Right lung (tissue), 10 donors: ENCODE results near the gene DPT. TPM values are rescaled to one million over a fixed set of nuclear protein-coding genes. Genes with fewer than 3 reads are reported as not detected.
"Not testable (repeated sequence)": the region's sequence is repeated elsewhere in the genome, so short reads cannot be mapped to it uniquely, and the experiment has no call there.

Source experiments
- DNase-seq, 2 donors: peaks; one replicate each; pipeline ENCODE4 v3.0.0-alpha.2; 2013
- long read RNA-seq, 8 donors: transcript quantifications; one replicate each; lab custom pipeline, GENCODE V29; 2026
- polyA plus RNA-seq, 5 donors: library from polyadenylated mRNA; unstranded; fragments of 120-200 nt; gene quantifications; one replicate each; pipeline versions ENCODE4 v1.2.1 to v1.2.3, GENCODE V29; 2013; ENCODE audit warnings: inconsistent platforms in 1 of 5, low replicate concordance in 1 of 5; ENCODE audit not compliant: insufficient read length in 5 of 5, insufficient read depth in 1 of 5

DPT gene
- polyA plus RNA-seq: 1 to 10 TPM in 3 of 5 donors, under 1 TPM in 2; 0.78 to 5.0 (median 1.0) TPM
- long read RNA-seq, donor 1, transcript DPT-201 (4 exons, 1,786 nt): major isoform, 5 of 5 reads
- long read RNA-seq, donor 1, partial matches to known transcripts: 0 of 5 reads
- long read RNA-seq, donor 1, other reads (novel, unspliced or antisense): 0 of 5 reads
- long read RNA-seq, donor 2, transcript DPT-201 (4 exons, 1,786 nt): major isoform, 5 of 5 reads
- long read RNA-seq, donor 2, partial matches to known transcripts: 0 of 5 reads
- long read RNA-seq, donor 2, other reads (novel, unspliced or antisense): 0 of 5 reads
- long read RNA-seq, donor 3, partial matches to known transcripts: 0 of 2 reads
- long read RNA-seq, donor 3, other reads (novel, unspliced or antisense): 0 of 2 reads
- long read RNA-seq, donor 4: 0 reads
- long read RNA-seq, donor 5, partial matches to known transcripts: 0 of 1 reads
- long read RNA-seq, donor 5, other reads (novel, unspliced or antisense): 0 of 1 reads
- long read RNA-seq, donor 6, transcript DPT-201 (4 exons, 1,786 nt): major isoform, 5 of 5 reads
- long read RNA-seq, donor 6, partial matches to known transcripts: 0 of 5 reads
- long read RNA-seq, donor 6, other reads (novel, unspliced or antisense): 0 of 5 reads
- long read RNA-seq, donor 7, partial matches to known transcripts: 0 of 1 reads
- long read RNA-seq, donor 7, other reads (novel, unspliced or antisense): 0 of 1 reads
- long read RNA-seq, donor 8: 0 reads

- DNase-seq: no peak
Measured at GRCh38 chr1:168728473-168729404, at the start of gene DPT. DPT (minus strand) TSS chr1:168729206; CDS start chr1:168729174, 32 bp downstream.

DNA sequence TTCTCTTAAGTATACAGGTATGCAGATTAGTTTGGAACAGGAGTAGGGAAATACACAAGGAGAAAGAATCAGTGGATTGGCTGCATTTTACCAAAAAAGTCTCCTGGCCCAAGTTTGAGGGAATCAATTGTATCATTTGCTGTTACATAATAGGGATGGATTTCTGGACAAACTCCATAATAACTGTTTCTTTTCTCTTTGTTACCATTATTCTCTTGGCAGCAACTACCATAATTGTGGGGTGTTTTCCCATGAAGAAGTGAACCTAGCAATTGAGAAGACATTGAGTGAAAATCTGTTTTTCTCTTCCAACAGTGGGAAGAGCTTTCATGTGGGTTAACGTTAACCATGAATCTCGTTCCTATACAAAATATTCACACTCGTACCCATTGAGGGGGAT, 46.4 kb upstream of the DPT start:
- DNase-seq: no peak

GRCh38 chr1:168774241-168774640, 45.2 kb upstream of the DPT start:
- DNase-seq: peak in 1 of 2 donors; percentile 29

DNA sequence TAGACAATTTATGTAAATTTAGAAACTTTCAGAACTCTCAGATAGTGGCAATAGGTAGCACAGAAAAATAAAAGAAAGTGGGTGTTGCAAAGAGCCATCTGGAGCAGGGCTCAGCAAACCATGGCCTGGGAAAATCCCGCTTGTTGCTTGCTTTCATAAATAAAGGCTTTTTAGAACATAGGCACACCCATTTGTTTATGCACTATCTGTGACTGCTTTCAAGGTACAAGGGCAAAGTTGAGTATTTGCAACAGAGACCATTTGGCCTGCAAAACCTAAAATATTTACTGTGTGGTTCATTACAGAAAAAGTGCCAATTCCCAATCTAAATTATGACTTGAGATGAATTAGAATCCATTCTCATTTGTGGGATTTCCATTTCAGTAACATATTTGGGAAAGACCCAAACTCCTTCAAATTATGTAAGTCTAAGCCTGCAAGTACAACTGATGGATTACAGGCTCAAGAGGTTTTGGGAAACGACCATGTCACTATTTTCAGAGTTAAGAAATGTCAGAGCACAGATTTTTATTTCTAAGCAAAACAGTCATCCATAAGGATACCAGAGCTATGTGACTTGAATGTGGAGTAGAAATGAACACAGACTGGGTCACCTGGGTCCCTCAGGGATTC, 43.5 kb upstream of the DPT start:
- no peak for DNase-seq

- DNase-seq: no peak
Measured at GRCh38 chr1:168771104-168771630, 42.2 kb upstream of the DPT start.

DNA sequence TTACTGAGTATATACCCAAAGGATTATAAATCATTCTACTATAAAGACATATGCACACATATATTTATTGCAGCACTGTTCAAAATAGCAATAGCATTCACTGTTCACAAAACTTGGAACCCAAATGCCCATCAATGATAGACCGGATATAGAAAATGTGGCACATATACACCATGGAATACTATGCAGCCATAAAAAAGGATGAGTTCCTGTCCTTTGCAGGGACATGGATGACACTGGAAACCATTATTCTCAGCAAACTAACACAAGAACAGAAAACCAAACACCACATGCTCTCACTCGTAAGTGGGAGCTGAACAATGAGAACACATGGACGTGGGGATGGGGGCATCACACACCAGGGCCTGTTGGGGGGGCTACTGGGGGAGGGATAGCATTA, 40.9 kb upstream of the DPT start:
- DNase-seq: not testable (repeated sequence)

DNA sequence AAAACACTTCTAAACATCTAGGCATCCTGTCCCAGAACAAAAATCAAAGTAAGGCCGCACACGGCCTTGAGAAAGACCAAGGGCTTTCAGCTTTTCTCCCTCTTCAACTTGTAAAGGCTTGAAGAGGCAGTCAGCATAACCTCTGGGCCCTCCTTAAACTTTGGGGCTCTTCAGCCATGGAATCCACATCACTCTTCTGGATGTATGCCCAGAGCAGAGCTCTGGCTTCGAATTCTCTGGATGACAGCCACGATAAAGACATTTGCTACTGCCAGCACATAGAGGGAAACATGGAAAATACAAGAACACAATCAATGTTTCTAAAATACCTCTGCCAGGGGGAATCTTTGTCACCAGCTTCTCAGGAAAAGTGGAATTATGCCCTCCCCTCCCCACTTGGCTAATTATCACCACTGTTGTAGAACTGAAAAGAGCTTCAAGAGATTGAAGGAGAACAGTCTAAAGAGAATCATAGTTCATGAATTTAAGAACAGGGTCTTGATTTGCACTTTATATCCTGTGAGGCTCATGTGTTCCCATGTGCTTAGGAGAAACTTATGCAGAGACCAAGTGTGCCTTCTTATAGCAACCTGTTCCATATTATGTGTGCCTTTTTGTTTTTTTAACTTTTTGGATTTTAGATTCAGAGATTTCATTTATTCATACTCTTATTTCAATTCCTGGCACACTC, 39.0 kb upstream of the DPT start:
- DNase-seq: peak; percentile 84 to 88

GRCh38 chr1:168766568-168766967, 37.6 kb upstream of the DPT start:
- DNase-seq: no peak

DNA sequence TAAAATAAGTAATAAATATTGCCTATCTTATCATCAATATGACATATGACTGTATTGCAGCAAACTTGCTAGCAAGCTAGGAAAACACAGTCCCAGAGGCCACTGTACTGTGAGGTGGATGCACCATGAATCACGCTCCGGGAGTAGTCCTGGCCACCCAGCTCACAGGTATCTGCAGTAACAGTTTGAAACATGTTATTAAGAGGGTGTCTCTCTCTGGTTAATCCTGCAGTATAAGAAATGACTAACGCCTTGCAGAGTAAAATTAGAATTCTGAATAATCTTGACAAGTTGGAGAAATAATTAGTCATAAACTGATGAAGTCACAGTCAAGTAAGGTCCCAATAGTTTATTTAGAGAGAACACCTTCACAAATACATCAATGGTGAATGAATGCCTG, 34.0 kb upstream of the DPT start:
- DNase-seq: no peak

GRCh38 chr1:168762473-168762872, 33.5 kb upstream of the DPT start:
- DNase-seq: no peak

GRCh38 chr1:168760781-168761180, 31.8 kb upstream of the DPT start:
- DNase-seq: no peak

DNA sequence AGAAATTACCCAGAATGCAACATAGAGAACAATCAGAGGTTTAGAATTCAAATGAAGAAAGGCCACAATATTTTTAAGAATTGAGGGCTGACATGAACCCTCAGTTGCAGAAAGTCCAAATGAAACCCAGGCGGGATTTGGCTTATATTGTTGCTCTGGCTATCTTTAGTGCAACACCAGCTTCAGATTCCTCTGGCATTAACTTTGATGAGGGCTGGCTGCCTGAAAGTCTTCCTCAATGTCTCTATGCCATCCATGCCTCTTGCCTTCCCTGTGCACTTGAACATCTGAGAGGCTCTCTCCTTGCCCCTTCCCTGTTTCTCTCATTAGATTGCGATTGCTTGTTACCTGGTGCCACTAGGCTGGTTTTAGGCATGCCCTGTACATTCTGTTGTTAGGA, 31.2 kb upstream of the DPT start:
- no peak for DNase-seq

DNA sequence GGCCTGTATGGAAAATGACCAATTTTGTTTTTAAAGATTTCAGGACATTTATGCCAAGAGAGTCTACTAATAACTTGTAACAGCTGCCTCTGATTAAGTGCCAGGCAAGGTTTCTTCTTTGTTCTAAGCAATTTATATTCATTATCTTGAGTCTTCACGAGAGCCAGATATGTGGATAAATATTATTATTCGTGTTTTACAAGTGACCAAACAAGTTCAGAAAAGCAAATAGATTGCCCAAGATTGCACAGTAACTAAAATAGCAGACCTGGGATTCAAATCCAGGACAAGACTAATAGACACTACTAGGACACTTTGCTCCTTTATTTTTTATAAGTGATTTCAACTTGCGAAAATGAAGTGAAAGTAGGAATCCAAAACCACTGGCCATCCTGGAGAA, 30.1 kb upstream of the DPT start:
- no peak for DNase-seq

- no peak for DNase-seq
Measured at GRCh38 chr1:168758503-168758902, 29.5 kb upstream of the DPT start.

- DNase-seq: no peak
Measured at GRCh38 chr1:168755800-168756418, 26.9 kb upstream of the DPT start.

- no peak for DNase-seq
Measured at GRCh38 chr1:168752171-168752832, 23.3 kb upstream of the DPT start.

DNA sequence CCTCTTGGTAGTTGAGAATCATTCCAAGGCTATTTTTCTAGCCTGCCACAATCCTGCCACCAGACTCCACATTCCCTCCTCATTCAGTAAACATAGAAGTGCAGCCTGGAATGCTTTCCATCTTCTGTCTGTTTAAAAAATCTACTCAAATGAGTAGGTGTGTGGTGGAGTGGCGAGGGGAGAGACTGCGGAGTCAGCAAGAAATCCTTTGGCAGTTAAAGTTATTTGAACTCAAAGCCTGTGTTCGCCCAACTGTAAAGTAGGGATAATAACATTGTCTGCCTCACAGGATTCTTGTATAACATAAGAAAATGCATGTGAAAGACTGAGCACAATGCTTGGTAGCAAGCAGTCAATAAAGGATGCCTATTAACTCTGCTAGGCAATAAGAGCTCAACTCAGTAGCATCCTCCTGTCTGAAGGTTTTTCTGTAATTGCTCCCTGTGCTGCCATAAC, 22.2 kb upstream of the DPT start:
- DNase-seq: no peak

GRCh38 chr1:168742994-168743650, 14.1 kb upstream of the DPT start:
- no peak for DNase-seq

- no peak for DNase-seq
Measured at GRCh38 chr1:168742386-168742785, 13.4 kb upstream of the DPT start.
